ENCODE data around the gene PSMC2. TPM values are rescaled to one million over a fixed set of nuclear protein-coding genes. Genes with fewer than 3 reads are reported as not detected.

The PSMC2 gene
- total RNA-seq, 1 experiment from 2014 or later: 200 TPM

DNA sequence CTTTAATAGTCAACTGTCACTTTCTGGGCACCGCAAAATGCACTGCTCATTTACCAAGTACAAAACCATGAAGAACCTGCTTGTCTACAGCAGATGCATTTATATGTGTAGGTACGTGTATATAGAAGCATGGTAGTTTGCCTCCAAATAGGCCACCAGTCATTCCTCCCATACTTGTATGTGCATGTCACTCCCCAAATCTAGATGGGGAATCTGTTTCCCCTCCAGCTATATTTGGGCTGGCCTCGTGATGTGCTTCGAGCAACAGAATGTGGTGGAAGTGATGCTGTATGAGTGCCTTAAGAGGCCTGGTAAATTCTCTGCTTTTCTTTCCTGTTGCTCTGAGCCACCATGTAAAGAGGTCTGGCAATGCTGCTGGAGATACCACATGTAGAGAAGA, 47.1 kb downstream of the PSMC2 start:
- H3K4me1 Mint-ChIP-seq (ENCODE audit: low read depth, unreplicated experiment): no peaks in the 10 kb centered on the region
- H3K4me3 Mint-ChIP-seq (ENCODE audit: unreplicated experiment): no peak overlapping the region
- H3K9me3 ChIP-seq: no peaks in the 10 kb centered on the region
- intact Hi-C loops (cut with micrococcal nuclease; ENCODE audit: unreplicated experiment): no loop called here
- ChIA-PET POLR2A (no interaction called here), CTCF (no interaction called here)
- no peaks in the 10 kb centered on the region for H3K9me3 Mint-ChIP-seq (ENCODE audit: unreplicated experiment)
- no TSS peak for BruUV-seq (replicated peaks)
- H3K27ac Mint-ChIP-seq (ENCODE audit: unreplicated experiment): no peak overlapping the region
- H3K27me3 ChIP-seq (replicated peaks; ENCODE audit: control insufficient read depth, insufficient read depth, low read length): no peaks in the 10 kb centered on the region
- no peaks in the 10 kb centered on the region for H3K36me3 Mint-ChIP-seq (ENCODE audit: insufficient read depth, unreplicated experiment)
- no peaks in the 10 kb centered on the region for H3K27me3 Mint-ChIP-seq (ENCODE audit: insufficient read depth, unreplicated experiment)
- no peaks in the 10 kb centered on the region for H3K4me1 ChIP-seq
- TF ChIP-seq, protein P1, sequence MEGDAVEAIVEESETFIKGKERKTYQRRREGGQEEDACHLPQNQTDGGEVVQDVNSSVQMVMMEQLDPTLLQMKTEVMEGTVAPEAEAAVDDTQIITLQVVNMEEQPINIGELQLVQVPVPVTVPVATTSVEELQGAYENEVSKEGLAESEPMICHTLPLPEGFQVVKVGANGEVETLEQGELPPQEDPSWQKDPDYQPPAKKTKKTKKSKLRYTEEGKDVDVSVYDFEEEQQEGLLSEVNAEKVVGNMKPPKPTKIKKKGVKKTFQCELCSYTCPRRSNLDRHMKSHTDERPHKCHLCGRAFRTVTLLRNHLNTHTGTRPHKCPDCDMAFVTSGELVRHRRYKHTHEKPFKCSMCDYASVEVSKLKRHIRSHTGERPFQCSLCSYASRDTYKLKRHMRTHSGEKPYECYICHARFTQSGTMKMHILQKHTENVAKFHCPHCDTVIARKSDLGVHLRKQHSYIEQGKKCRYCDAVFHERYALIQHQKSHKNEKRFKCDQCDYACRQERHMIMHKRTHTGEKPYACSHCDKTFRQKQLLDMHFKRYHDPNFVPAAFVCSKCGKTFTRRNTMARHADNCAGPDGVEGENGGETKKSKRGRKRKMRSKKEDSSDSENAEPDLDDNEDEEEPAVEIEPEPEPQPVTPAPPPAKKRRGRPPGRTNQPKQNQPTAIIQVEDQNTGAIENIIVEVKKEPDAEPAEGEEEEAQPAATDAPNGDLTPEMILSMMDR (IDR thresholded peaks at IDR 0.05; ENCODE audit: insufficient read depth in 1 of 2, low read depth in 1 of 2, low read length in 1 of 2, severe bottlenecking in 1 of 2, unreplicated experiment in 1 of 2): no peak
- H3K4me3 ChIP-seq (ENCODE audit: low read depth, low read length): no peak overlapping the region
- DNase-seq: no peak
- no peaks in the 10 kb centered on the region for H3K36me3 ChIP-seq (ENCODE audit: control insufficient read depth, insufficient read depth, low read length)

- H3K36me3 Mint-ChIP-seq (ENCODE audit: insufficient read depth, unreplicated experiment): no peaks in the 10 kb centered on the region
- Histone ChIP-seq H3K36me3 (ENCODE audit: control insufficient read depth, insufficient read depth, low read length) (no peaks in the 10 kb centered on the region), H3K9me3 (no peaks in the 10 kb centered on the region), H3K27me3 (replicated peaks; ENCODE audit: control insufficient read depth, insufficient read depth, low read length) (no peaks in the 10 kb centered on the region), H3K4me3 (ENCODE audit: low read depth, low read length) (no peak overlapping the region), H3K4me1 (no peaks in the 10 kb centered on the region)
- ChIA-PET CTCF (no interaction called here), POLR2A (no interaction called here)
- BruUV-seq (replicated peaks): no TSS peak
- intact Hi-C loops (cut with micrococcal nuclease; ENCODE audit: unreplicated experiment): no loop called here
- H3K4me1 Mint-ChIP-seq (ENCODE audit: low read depth, unreplicated experiment): no peaks in the 10 kb centered on the region
- H3K27me3 Mint-ChIP-seq (ENCODE audit: insufficient read depth, unreplicated experiment): no peaks in the 10 kb centered on the region
- H3K27ac Mint-ChIP-seq (ENCODE audit: unreplicated experiment): no peak overlapping the region
- no peaks in the 10 kb centered on the region for H3K9me3 Mint-ChIP-seq (ENCODE audit: unreplicated experiment)
- no peak overlapping the region for H3K4me3 Mint-ChIP-seq (ENCODE audit: unreplicated experiment)
- DNase-seq: no peak
- TF ChIP-seq, protein P1 (IDR thresholded peaks at IDR 0.05; ENCODE audit: insufficient read depth in 1 of 2, low read depth in 1 of 2, low read length in 1 of 2, severe bottlenecking in 1 of 2, unreplicated experiment in 1 of 2): no peak
Observed at GRCh38 chr7:103395071-103395470, 47.6 kb downstream of the PSMC2 start.

GRCh38 chr7:103396471-103396870, 49.0 kb downstream of the PSMC2 start:
- no peaks in the 10 kb centered on the region for H3K36me3 Mint-ChIP-seq (ENCODE audit: insufficient read depth, unreplicated experiment)

More at GRCh38 chr7:103396471-103396870, 49.0 kb downstream of the PSMC2 start:
- no peaks in the 10 kb centered on the region for H3K36me3 ChIP-seq (ENCODE audit: control insufficient read depth, insufficient read depth, low read length)
- no peak overlapping the region for H3K27ac Mint-ChIP-seq (ENCODE audit: unreplicated experiment)
- TF ChIP-seq, protein P1 (IDR thresholded peaks at IDR 0.05; ENCODE audit: insufficient read depth in 1 of 2, low read depth in 1 of 2, low read length in 1 of 2, severe bottlenecking in 1 of 2, unreplicated experiment in 1 of 2): no peak
- no peak overlapping the region for H3K4me3 ChIP-seq (ENCODE audit: low read depth, low read length)
- ChIA-PET POLR2A (no interaction called here), CTCF (no interaction called here)
- no peaks in the 10 kb centered on the region for H3K9me3 ChIP-seq
- DNase-seq: no peak
- intact Hi-C loops (cut with micrococcal nuclease; ENCODE audit: unreplicated experiment): no loop called here
- H3K9me3 Mint-ChIP-seq (ENCODE audit: unreplicated experiment): no peaks in the 10 kb centered on the region
- no peaks in the 10 kb centered on the region for H3K4me1 Mint-ChIP-seq (ENCODE audit: low read depth, unreplicated experiment)
- H3K4me3 Mint-ChIP-seq (ENCODE audit: unreplicated experiment): no peak overlapping the region
- no TSS peak for BruUV-seq (replicated peaks)
- no peaks in the 10 kb centered on the region for H3K4me1 ChIP-seq
- H3K27me3 Mint-ChIP-seq (ENCODE audit: insufficient read depth, unreplicated experiment): no peaks in the 10 kb centered on the region
- no peaks in the 10 kb centered on the region for H3K27me3 ChIP-seq (replicated peaks; ENCODE audit: control insufficient read depth, insufficient read depth, low read length)
